Fibroblast of skin of left quadriceps (primary cell): ENCODE measurements around the gene APOBEC3F.
"Not testable (repeated sequence)": the region's sequence is repeated elsewhere in the genome, so short reads cannot be mapped to it uniquely, and the experiment has no call there.

Experiments
- DNase-seq, 2 experiments: peaks; one replicate each; pipeline ENCODE4 v3.0.0-alpha.2; 2013; ENCODE audit warnings: low read depth in 2 of 2

Gene APOBEC3F

GRCh38 chr22:39072581-39072981, 31.9 kb downstream of the APOBEC3F start:
- not testable (repeated sequence) for DNase-seq

GRCh38 chr22:39073981-39074380, 33.3 kb downstream of the APOBEC3F start:
- no peak for DNase-seq

GRCh38 chr22:39076155-39077025, 35.7 kb downstream of the APOBEC3F start:
- not testable (repeated sequence) for DNase-seq

GRCh38 chr22:39077026-39077840, 36.6 kb downstream of the APOBEC3F start, which contains the start of gene APOBEC3G:
Gene APOBEC3G, plus strand, starts transcription at chr22:39077275. Its CDS starts 87 bp downstream, at chr22:39077362.
- DNase-seq: peak; percentile 1 to 11

- not testable (repeated sequence) for DNase-seq
These were observed 37.2 kb downstream of the APOBEC3F start for GRCh38 chr22:39077912-39078311.

GRCh38 chr22:39078329-39078728, 37.7 kb downstream of the APOBEC3F start:
- no peak for DNase-seq

GRCh38 chr22:39079054-39079637, 38.5 kb downstream of the APOBEC3F start:
- not testable (repeated sequence) for DNase-seq

GRCh38 chr22:39080052-39080762, 39.5 kb downstream of the APOBEC3F start:
- DNase-seq: no peak

GRCh38 chr22:39081016-39081415, 40.4 kb downstream of the APOBEC3F start:
- no peak for DNase-seq

GRCh38 chr22:39081598-39081997, 40.9 kb downstream of the APOBEC3F start:
- no peak for DNase-seq

- no peak for DNase-seq
These were observed 42.8 kb downstream of the APOBEC3F start for GRCh38 chr22:39083212-39084165.

GRCh38 chr22:39084666-39085065, 44.0 kb downstream of the APOBEC3F start:
- DNase-seq: no peak

- DNase-seq: no peak
These were observed 46.4 kb downstream of the APOBEC3F start for GRCh38 chr22:39087098-39087497.

- no peak for DNase-seq
These were observed 47.4 kb downstream of the APOBEC3F start for GRCh38 chr22:39087881-39088684.

- no peak for DNase-seq
These were observed 48.0 kb downstream of the APOBEC3F start for GRCh38 chr22:39088685-39089032.

GRCh38 chr22:39089928-39090327, 49.3 kb downstream of the APOBEC3F start:
- no peak for DNase-seq

GRCh38 chr22:39090426-39091064, 49.9 kb downstream of the APOBEC3F start:
- DNase-seq: no peak

- DNase-seq: no peak
These were observed 50.7 kb downstream of the APOBEC3F start for GRCh38 chr22:39091126-39092081.
